DMS53 (cell line): Measurements from ENCODE around the gene CHD1.

Experiments
- DNase-seq: peaks from one replicate; lab custom pipeline; 2025; lab: John Stamatoyannopoulos, UW

CHD1 gene

DNA sequence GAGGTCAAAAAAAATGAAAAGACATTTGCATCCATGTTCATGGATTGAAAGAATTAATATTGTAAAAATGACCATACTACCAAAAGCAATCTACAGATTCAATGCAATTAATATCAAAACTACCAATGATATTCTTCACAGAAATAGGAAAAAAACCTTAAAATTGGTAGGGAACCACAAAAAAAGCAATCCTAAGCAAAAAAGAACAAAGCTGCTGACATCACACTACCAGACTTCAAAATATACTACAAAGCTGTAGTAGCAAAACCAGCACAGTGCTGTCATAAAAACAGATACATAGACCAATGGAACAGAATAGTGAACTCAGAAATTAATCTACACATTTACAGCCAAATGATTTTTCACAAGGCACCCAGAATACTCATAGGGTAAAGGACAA, 121.0 kb downstream of the CHD1 start:
- DNase-seq, result no peak

- no peak for DNase-seq
These were observed 123.7 kb downstream of the CHD1 start for GRCh38 chr5:98805070-98805469.

DNA sequence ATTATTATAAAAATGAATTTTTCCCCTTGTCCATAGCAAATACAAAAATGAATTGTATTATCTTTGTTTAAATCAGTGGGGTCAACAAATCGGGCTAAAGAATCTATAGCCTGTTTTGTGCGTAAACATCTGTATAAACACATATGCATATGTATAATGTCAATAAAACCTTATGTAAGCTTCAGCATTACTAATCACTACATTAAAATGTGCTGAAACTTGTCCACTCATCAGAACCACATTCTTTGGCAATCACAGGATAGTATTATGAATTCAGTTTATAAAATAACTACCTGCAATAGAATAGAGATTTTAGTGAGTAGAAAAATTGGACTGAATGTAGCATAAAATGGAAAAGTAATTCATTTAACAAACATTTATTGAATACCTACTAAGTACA, 124.7 kb downstream of the CHD1 start:
- DNase-seq, result no peak
